Suprapubic skin (tissue), 4 donors: ENCODE data around the gene ACVR1B.

ENCODE experiments used
- EP300 ChIP-seq: sonication (generic); formaldehyde crosslinking; IDR thresholded peaks from one replicate; pipeline ENCODE4 v1.6.1; 2017; ENCODE audit warnings: antibody characterized with exemption
- POLR2A ChIP-seq, 2 donors: fragments of 450-650 bp; IDR thresholded peaks; one replicate each; pipeline ENCODE4 v1.6.1; 2017; ENCODE audit warnings: antibody characterized with exemption in 2 of 2, mild to moderate bottlenecking in 2 of 2, moderate library complexity in 2 of 2
- POLR2AphosphoS5 ChIP-seq, 3 donors: sonication (generic); formaldehyde crosslinking; IDR thresholded peaks; one replicate each; pipeline ENCODE4 v1.6.1; 2017; ENCODE audit warnings: antibody characterized with exemption in 3 of 3
- TF ChIP-seq, protein P1 (sequence below), 2 donors: fragments of 200-600 bp in 1 of 2; fragments of 450-650 bp in 1 of 2; sonication (generic) in 1 of 2; IDR thresholded peaks; one replicate each; pipeline ENCODE4 v1.5.1; 2016 to 2019; ENCODE audit warnings: antibody characterized with exemption in 2 of 2, mild to moderate bottlenecking in 1 of 2, moderate library complexity in 1 of 2

DNA sequence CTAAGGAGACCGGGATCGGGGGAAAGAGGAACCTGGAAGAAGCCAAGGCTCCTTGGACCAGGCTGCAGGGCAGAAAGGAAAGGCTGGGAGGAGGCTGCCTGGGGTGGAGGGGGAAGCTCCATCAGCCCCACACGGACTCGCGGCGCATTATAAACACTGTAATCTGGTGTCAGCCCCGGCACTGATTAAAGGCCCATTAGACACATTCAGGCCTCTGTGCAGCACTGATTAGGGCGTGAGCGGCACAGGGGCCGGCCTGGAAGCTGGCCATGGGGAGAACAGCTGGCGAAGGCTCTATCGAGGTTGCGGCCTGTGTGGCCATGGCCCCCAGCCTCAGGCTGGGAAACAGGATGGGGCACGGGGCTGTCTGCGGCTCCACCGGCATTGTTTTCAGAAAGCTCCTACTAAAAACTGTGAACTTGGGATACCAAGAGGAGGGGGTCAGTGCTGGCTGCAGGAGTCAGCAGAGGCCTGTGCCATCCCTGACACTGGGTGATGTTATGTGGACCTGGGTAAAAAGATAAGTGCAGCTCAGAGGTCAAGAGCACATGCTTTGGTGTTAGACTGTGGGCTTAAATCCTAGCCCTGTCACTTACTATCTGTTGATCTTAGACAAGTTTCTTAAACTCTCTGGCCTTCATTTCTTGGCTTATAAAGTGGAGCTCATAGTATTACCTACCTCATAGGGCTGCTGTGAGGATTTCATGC is 33.6 kb upstream of the ACVR1B start:
- TF ChIP-seq, protein P1, sequence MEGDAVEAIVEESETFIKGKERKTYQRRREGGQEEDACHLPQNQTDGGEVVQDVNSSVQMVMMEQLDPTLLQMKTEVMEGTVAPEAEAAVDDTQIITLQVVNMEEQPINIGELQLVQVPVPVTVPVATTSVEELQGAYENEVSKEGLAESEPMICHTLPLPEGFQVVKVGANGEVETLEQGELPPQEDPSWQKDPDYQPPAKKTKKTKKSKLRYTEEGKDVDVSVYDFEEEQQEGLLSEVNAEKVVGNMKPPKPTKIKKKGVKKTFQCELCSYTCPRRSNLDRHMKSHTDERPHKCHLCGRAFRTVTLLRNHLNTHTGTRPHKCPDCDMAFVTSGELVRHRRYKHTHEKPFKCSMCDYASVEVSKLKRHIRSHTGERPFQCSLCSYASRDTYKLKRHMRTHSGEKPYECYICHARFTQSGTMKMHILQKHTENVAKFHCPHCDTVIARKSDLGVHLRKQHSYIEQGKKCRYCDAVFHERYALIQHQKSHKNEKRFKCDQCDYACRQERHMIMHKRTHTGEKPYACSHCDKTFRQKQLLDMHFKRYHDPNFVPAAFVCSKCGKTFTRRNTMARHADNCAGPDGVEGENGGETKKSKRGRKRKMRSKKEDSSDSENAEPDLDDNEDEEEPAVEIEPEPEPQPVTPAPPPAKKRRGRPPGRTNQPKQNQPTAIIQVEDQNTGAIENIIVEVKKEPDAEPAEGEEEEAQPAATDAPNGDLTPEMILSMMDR (IDR thresholded peaks at IDR 0.05), result no peak
- TF ChIP-seq EP300 (no peak), POLR2A (IDR thresholded peaks at IDR 0.05) (no peak), POLR2AphosphoS5 (IDR thresholded peaks at IDR 0.05) (no peak)
